GM21390 (cell line): ENCODE data around the gene CNIH1.

Experiments
- ATAC-seq: cut with Tn5 transposase; IDR thresholded peaks from one replicate; pipeline ENCODE4 v1.9.1; 2021; ENCODE audit not compliant: unreplicated experiment

Gene CNIH1

GRCh38 chr14:54440873-54441868 is at the start of gene CNIH1:
Gene CNIH1, minus strand, starts transcription at chr14:54441374. Its CDS starts 47 bp downstream, at chr14:54441327.
- peak; percentile 93 for ATAC-seq

DNA sequence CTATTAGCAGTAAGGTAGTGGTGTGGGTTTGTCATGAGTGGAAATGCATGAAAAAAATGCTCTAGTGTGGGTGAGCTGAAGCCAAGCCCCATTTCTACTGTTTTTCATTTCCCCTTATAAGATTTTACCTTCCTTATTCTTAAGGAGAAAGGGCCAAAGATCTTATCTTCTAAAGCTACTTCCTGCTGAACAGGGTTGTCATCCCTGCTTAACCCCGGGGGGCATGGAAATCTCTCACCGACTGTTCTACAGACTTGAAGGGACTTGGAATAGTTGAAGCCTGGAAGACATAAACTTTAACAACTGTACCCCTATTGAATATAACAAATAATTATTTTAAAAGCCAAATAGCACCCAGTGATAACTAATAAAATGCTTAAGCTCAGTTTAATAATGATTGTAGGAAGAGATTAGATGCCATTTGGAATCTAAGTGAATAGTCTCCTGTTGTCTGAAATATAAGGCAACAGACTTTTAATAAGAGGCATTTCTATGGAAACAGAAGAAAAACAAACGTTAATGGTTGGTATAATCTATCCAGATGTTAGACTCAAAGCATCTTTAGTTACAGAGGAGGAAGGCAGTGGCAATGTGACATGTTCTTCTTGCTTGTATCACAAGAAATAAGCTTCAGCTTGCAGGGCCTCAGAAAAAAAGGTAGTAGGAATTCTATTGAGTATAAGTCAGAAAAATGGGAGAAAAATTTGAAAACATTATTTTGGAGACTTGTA is 49.4 kb upstream of the CNIH1 start:
- no peak for ATAC-seq

DNA sequence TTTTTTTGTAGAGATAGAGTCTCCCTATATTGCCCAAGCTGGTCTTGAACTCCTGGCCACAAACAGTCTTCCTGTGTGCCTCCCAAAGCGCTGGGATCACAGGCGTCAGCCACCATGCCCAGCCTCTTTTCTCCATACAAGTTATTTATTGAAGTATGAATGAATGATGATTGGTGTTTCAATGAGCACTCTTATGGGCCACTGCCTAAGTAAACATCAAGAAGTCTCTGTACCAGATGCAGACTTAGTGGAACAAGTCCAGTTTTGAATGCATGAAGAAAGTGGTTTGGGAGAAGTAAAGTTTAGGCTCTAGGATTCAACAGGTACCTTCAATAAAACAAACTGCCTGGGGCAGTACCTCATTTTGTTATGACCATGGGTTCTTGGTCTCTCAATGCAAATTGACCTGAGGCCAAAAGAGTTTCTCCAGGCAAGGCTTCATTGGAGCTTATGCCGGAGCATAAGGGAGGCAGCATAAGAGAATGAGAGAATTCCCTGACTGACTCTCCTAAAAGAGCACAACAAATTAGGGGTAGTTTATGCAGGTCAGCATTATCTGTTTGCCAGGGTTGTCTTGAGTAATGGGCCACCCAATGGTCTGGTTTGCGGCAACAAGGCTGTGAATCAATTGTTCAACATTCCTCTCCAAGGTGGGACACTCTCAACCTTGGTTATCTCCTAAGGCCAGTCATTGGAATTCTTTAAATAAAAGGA is 48.7 kb upstream of the CNIH1 start:
- ATAC-seq: no peak

GRCh38 chr14:54489318-54489683 is 48.1 kb upstream of the CNIH1 start:
- no peak for ATAC-seq

DNA sequence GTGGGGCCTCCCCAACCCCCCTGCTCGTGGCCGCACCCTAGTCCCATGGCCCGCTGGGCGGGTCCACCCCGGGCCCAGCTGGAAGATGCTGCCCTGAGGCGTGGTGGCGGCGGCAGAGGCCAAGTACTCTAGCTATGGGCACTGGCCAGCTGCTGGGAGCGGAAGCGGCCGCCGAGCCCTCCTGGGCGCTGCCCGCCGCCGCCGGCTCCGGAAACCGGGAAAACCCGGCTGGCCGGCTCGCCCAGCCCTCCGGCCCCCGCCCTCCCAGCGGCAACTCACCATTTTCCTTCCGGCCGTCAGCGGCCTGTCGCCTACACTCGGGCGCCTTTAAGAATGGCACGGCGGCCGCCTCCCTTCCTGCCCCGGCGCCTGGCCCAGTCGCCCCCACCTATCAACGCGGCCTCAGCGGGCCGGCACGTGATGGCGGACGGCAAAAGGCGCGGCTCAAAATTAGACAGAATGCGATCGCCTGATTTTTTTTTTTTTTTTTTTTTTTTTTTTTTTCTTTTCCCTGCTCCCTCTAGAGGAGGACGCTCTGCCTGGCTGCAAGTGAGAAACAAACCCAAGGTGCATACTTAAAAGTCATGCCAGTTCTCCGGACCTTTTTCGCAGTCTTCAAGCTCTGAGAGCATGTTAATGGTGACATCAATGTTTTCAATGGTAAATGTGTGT is 47.6 kb upstream of the CNIH1 start, which contains the start of gene GMFB:
GMFB (minus strand) TSS at position 335 of the 672 bp plus-strand sequence; CDS start at position 282, 53 bp downstream.
- peak; percentile 88 for ATAC-seq

DNA sequence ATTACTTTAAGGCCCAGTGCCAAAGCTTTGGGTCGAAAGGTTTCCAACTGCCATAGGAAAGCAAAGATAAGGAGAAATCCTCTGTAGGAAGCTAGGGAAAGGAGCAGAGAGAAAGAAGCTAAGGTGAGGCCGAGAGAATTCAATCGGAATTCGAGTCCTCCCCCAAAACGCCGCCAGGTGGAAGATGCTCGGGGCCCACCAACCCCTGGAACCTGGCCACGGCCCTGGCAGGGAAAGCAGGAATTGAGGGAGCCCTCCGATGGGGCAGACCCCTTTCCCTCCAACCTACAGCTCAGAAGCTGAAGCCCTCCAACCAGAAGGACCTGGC is 47.1 kb upstream of the CNIH1 start:
- ATAC-seq: no peak

DNA sequence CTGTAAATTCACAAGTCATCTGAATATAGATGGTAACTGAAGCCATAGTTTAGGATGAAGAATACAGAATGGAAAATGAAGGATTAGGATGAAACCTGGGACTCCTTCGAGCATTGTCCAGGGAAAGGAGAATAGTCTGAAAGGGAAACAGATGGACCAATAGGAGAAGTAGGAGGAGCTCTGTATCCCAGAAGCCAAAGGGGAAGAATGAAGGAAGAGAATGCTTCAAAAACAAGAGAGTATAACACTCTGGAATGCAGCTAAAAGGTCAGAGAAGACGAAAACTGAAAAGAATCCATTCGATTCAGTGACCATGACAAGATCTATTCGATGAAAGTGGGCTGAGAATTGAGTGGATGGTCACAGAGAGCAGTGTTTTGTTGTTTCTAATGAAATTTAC is 46.6 kb upstream of the CNIH1 start:
- ATAC-seq: no peak

DNA sequence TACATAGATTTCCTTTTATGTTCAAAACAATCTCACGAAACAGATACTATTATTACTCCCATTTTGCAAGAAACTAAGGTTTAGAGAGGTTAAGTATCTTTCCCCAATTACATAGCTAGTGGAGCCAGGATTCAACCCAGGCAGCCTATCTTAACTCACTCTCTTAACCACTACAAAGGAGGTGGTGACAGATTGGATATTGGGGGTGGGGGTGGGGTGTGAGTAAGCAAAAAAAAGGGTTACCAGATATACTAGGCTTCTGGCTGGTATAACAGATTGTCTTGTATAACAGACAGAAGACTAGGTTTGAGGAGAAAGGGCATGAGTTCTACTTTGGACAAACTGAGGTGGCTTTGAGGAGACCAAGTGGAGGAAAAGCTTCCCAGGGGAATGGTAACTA is 45.5 kb upstream of the CNIH1 start:
- no peak for ATAC-seq

DNA sequence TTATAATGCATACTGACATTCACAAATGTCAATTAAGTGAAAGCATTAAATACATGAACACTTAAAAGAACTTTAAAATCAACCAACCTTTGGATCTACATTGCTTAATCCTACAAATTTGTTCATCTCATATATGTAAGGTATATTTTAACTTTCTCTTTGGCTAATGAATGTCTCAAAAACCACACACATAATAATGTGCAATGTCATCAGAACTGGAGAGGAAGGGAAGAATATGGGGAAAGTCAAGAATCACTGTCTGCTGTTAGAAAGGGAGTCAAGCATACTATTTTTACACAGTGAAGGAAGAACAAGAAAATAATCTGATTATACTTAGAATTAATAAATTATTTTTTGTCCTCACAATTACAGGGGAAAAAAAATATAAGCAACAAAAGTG is 42.7 kb upstream of the CNIH1 start:
- ATAC-seq: no peak

DNA sequence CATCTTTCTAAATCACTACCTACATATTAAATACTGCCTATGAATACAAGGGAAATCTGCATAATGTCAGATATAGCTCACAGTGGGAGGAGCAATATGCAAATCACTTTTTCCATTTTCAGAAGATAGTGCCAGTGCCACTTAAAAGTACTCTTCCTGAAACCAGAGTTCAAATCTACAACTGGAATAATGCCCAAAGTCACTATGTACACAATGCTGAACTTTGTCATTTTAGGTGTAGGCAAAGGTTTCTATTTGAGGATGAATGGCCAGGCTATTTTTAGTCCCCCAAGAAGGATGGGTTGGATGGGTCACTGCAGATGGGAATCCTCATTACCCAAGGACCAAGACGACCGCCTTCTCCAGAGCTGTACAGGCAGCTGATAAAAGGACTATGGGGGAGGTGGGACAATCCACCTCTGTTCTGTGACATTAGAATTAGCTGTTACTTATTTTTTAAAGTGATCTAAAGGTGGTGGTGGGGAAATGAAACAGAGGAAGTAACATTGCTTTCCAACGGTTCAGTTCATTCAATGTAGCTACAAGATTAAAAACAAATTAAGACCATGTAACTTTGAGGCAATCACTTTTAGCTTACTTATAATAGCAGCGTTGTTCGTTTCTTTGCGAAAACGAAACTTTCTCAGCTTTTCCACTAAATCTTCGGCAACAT is 42.0 kb upstream of the CNIH1 start:
- no peak for ATAC-seq

DNA sequence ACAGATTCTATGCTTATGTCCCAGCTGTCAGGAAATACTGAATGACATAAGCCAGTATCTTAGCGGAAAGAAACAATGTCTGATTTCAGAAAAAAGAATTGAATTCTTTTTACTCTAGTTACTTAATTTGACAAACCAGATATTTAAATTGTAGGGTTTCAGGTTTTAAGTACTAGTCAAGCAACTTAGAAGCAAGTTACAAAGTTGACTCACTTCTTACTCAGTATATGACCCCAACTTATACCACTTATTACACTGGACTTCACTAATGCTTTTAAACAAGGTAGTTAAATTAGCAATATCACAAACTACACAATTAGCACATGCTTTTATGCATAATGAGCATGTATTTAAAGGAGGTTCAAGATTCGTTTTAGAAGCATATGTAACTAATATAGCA is 40.5 kb upstream of the CNIH1 start:
- no peak for ATAC-seq

DNA sequence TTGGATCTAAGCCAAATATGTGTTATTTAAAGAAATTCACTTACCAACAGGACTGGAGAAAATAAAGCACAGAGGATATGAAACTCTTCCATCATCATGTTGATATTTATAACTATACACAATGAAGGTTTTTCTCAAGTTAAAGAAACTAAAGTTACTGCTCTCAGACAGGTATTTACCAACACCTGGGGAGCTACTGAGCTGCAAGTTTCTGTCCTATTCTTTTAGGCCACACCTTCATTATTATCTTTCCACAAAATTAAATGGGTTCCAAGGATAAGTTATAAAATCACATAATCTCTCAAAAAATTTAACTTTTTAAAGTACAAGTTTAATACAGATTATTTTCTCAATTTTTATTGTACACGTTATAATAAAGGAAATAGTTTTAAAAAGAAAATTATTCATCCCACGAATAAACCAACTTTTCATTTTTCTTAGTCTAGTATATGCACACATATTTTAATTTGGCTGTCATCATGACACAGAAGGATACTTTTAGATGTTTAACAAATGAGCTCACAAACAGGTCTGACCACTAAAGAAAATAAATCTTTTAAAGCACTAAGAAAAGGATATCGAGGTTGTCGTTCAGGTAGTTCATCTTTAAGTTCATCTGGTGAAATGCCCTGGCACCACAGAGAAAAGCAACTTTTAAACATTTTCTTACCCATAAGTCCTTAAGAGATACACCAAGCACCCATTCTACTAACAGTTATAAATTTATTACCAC is 39.8 kb upstream of the CNIH1 start:
- ATAC-seq: no peak

- no peak for ATAC-seq
These were observed 37.6 kb upstream of the CNIH1 start for GRCh38 chr14:54478636-54479215.

- no peak for ATAC-seq
These were observed 34.7 kb upstream of the CNIH1 start for GRCh38 chr14:54475911-54476310.

GRCh38 chr14:54475187-54475899 is 34.2 kb upstream of the CNIH1 start:
- no peak for ATAC-seq

DNA sequence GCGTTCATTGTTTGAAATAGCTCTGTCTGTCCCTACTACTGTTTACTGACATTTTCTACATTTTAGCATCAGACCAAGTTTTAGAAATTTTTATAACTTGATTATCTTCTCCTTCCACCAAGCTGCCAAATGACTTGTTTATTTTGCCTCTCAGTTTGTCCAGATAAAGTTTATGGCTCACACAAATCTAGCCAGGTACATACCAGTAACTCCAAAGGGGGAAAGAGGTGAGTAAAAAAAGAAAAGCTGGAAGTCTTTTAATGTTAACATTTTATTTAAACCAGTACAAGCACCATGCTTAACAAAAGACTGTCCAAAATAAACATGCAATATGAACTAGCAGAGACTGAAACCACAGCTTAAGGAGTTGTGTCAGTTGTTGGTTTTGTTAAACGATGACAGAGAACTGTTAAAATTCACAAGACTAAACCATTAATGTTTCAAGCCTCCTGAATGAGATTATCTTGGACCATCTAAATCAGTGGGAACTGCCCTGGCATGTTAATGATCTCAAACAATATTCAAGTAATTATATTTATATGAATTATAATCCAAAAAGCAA is 33.1 kb upstream of the CNIH1 start:
- ATAC-seq: no peak

DNA sequence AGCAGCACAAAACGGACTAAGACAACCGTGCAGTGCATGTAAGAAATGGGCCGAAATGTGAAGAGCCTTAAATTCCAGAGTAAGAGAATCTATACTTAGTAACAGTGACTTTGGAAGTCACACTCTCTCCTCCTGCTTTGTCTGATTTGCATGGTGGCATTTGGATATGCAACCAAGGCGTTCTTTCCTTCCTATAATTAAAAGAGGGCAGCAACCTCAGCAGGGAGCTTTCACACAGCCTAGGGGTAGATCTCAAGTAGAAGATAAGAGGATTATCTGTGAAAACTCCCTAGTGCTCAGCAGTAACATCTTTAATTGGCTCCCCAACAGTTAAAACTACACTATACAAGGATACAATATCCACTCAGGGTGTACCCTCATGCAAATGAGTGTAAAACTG is 31.1 kb upstream of the CNIH1 start:
- no peak for ATAC-seq

DNA sequence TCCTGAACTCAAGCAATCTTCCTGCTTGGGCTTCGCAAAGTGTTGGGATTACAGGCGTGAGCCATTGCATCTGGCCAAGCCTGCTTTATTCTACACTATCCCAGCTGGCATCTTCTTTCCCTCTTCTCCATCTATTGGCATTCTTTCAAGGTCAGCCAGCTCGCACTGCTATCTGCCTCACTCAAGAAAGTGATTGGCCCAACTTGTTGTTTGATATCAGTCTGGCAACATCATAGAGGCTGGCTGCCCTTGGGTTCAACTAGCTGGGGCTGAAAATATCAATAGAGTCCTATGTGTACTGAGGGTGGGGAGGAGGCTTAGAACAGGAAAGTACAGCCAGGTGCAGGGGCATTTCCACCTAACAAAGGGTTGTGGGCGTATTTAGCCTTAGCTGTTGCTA is 30.5 kb upstream of the CNIH1 start:
- no peak for ATAC-seq
